Measurements from ENCODE around the gene NUPR1.
"Not testable (repeated sequence)": the region's sequence is repeated elsewhere in the genome, so short reads cannot be mapped to it uniquely, and the experiment has no call there.

NUPR1 gene

GRCh38 chr16:28531777-28532744, 6.7 kb downstream of the NUPR1 start:
- DNase-seq (ENCODE audit: low read depth, low spot score) = no peak
- no peak overlapping the region for H3K4me3 ChIP-seq (ENCODE audit: low read length)

- H3K4me3 ChIP-seq (ENCODE audit: low read length) = no peak overlapping the region
- no peak for DNase-seq (ENCODE audit: low read depth, low spot score)
These were observed 9.7 kb downstream of the NUPR1 start for GRCh38 chr16:28529124-28529523.

GRCh38 chr16:28528463-28528867, 10.3 kb downstream of the NUPR1 start:
- no peak overlapping the region for H3K4me3 ChIP-seq (ENCODE audit: low read length)
- no peak for DNase-seq (ENCODE audit: low read depth, low spot score)

GRCh38 chr16:28527985-28528384, 10.8 kb downstream of the NUPR1 start:
- no peak for DNase-seq (ENCODE audit: low read depth, low spot score)

GRCh38 chr16:28527100-28527785, 11.5 kb downstream of the NUPR1 start:
- DNase-seq (ENCODE audit: low read depth, low spot score); H3K4me3 ChIP-seq (ENCODE audit: low read length): not testable (repeated sequence)

More at GRCh38 chr16:28527985-28528384, 10.8 kb downstream of the NUPR1 start:
- no peak overlapping the region for H3K4me3 ChIP-seq (ENCODE audit: low read length)

GRCh38 chr16:28526201-28527099, 12.3 kb downstream of the NUPR1 start:
- no peak for DNase-seq (ENCODE audit: low read depth, low spot score)
- no peak overlapping the region for H3K4me3 ChIP-seq (ENCODE audit: low read length)

GRCh38 chr16:28524681-28525171, 14.0 kb downstream of the NUPR1 start:
- DNase-seq (ENCODE audit: low read depth, low spot score) = no peak
- no peak overlapping the region for H3K4me3 ChIP-seq (ENCODE audit: low read length)

- no peak overlapping the region for H3K4me3 ChIP-seq (ENCODE audit: low read length)
- no peak for DNase-seq (ENCODE audit: low read depth, low spot score)
These were observed 16.0 kb downstream of the NUPR1 start for GRCh38 chr16:28522792-28523191.

GRCh38 chr16:28521436-28521835, 17.3 kb downstream of the NUPR1 start:
- DNase-seq (ENCODE audit: low read depth, low spot score) = no peak
- H3K4me3 ChIP-seq (ENCODE audit: low read length) = no peak overlapping the region

- H3K4me3 ChIP-seq (ENCODE audit: low read length) = no peak overlapping the region
- DNase-seq (ENCODE audit: low read depth, low spot score) = peak; percentile 17
These were observed 18.1 kb downstream of the NUPR1 start for GRCh38 chr16:28520672-28521071.

- DNase-seq (ENCODE audit: low read depth, low spot score) = no peak
- H3K4me3 ChIP-seq (ENCODE audit: low read length) = no peak overlapping the region
These were observed 24.5 kb downstream of the NUPR1 start for GRCh38 chr16:28514246-28514645.

- H3K4me3 ChIP-seq (ENCODE audit: low read length) = no peak overlapping the region
- no peak for DNase-seq (ENCODE audit: low read depth, low spot score)
These were observed 25.1 kb downstream of the NUPR1 start for GRCh38 chr16:28513484-28514181.

GRCh38 chr16:28511801-28512789, 26.7 kb downstream of the NUPR1 start:
- H3K4me3 ChIP-seq (ENCODE audit: low read length) = no peak overlapping the region
- no peak for DNase-seq (ENCODE audit: low read depth, low spot score)

- H3K4me3 ChIP-seq (ENCODE audit: low read length) = no peak overlapping the region
- no peak for DNase-seq (ENCODE audit: low read depth, low spot score)
These were observed 27.7 kb downstream of the NUPR1 start for GRCh38 chr16:28511031-28511430.

- DNase-seq (ENCODE audit: low read depth, low spot score) = no peak
- no peak overlapping the region for H3K4me3 ChIP-seq (ENCODE audit: low read length)
These were observed 33.2 kb downstream of the NUPR1 start for GRCh38 chr16:28505489-28506137.

GRCh38 chr16:28504707-28505404, 33.9 kb downstream of the NUPR1 start:
- no peak overlapping the region for H3K4me3 ChIP-seq (ENCODE audit: low read length)
- no peak for DNase-seq (ENCODE audit: low read depth, low spot score)

Measured in Jurkat, Clone E6-1 (cell line).